GM12801 (cell line): ENCODE measurements around the gene MEF2C.

Experiments
- CTCF ChIP-seq: IDR thresholded peaks from one replicate; pipeline ENCODE4 v1.5.1; 2011; ENCODE audit warnings: control low read depth; ENCODE audit not compliant: insufficient read length; ENCODE audit errors: extremely low read depth

The MEF2C gene

GRCh38 chr5:88688156-88688983 lies 194.6 kb downstream of the MEF2C start:
- TF ChIP-seq CTCF, result no peak

- TF ChIP-seq CTCF, result no peak
Observed at GRCh38 chr5:88687373-88687911, 195.5 kb downstream of the MEF2C start.

- no peak for TF ChIP-seq CTCF
Observed at GRCh38 chr5:88686726-88687125, 196.3 kb downstream of the MEF2C start.

- no peak for TF ChIP-seq CTCF
Observed at GRCh38 chr5:88685591-88686541, 197.1 kb downstream of the MEF2C start.

GRCh38 chr5:88683506-88684135 lies 199.4 kb downstream of the MEF2C start:
- TF ChIP-seq CTCF, result no peak

- TF ChIP-seq CTCF, result no peak
Observed at GRCh38 chr5:88682881-88683361, 200.1 kb downstream of the MEF2C start.
